Activated naive CD4-positive, alpha-beta T cell treated with anti-CD3 and anti-CD28 coated beads for 36 hours (primary cell): ENCODE data around the gene RMND5A. TPM values are rescaled to one million over a fixed set of nuclear protein-coding genes. Genes with fewer than 3 reads are reported as not detected.
"Not testable (repeated sequence)": the region's sequence is repeated elsewhere in the genome, so short reads cannot be mapped to it uniquely, and the experiment has no call there.

Source experiments
- CTCF ChIA-PET: fragments of 350-600 bp; sonication (Branson Sonifier 250); formaldehyde crosslinking; loops from one replicate; lab custom pipeline; 2021; ENCODE audit warnings: antibody characterized with exemption; lab: Charles Lee
- DNase-seq: peaks from one replicate; pipeline ENCODE4 v3.0.0-alpha.2; 2020
- H3K27ac Mint-ChIP-seq: one replicate; pipeline ENCODE4 v1.8.0; 2021; ENCODE audit warnings: mild to moderate bottlenecking, mixed read lengths
- H3K27me3 Mint-ChIP-seq: one replicate; pipeline ENCODE4 v1.8.0; 2021; ENCODE audit warnings: low read depth, mixed read lengths
- H3K36me3 Mint-ChIP-seq: one replicate; pipeline ENCODE4 v1.8.0; 2021; ENCODE audit warnings: low read depth, mixed read lengths
- H3K4me1 Mint-ChIP-seq: one replicate; pipeline ENCODE4 v1.8.0; 2021; ENCODE audit warnings: low read depth, mixed read lengths
- H3K4me3 Mint-ChIP-seq: one replicate; pipeline ENCODE4 v1.8.0; 2021; ENCODE audit warnings: mild to moderate bottlenecking, moderate library complexity, mixed read lengths
- H3K9me3 Mint-ChIP-seq: one replicate; pipeline ENCODE4 v1.8.0; 2021; ENCODE audit warnings: mixed read lengths
- intact Hi-C: fragments of 100-400 bp; cut with micrococcal nuclease; formaldehyde crosslinking; loops from one replicate; pipeline ENCODE4 v1.15.1; 2023
- total RNA-seq, 2 experiments: library from RNA; stranded (reverse); gene quantifications; one replicate each; pipeline ENCODE4 v1.2.3, GENCODE V29; 2021

RMND5A gene
- total RNA-seq, 2 experiments from 2014 or later: 38.0 to 38.4 TPM

GRCh38 chr2:86695053-86695691, 24.9 kb upstream of the RMND5A start:
- CTCF ChIA-PET: no interaction called here
- DNase-seq: peak; percentile 12
- intact Hi-C loops: no loop called here
- no peaks in the 10 kb centered on the region for H3K27me3 Mint-ChIP-seq
- no peak overlapping the region for H3K4me3 Mint-ChIP-seq
- no peak overlapping the region for H3K27ac Mint-ChIP-seq
- H3K9me3 Mint-ChIP-seq: peaks cover 23% of the 10 kb centered on the region
- H3K36me3 Mint-ChIP-seq: peaks cover 6% of the 10 kb centered on the region
- H3K4me1 Mint-ChIP-seq: peaks cover 8% of the 10 kb centered on the region

GRCh38 chr2:86697551-86698104, 22.5 kb upstream of the RMND5A start:
- H3K9me3 Mint-ChIP-seq: peaks cover 23% of the 10 kb centered on the region
- no peak for DNase-seq
- H3K36me3 Mint-ChIP-seq: peaks cover 6% of the 10 kb centered on the region
- peaks cover 8% of the 10 kb centered on the region for H3K4me1 Mint-ChIP-seq
- intact Hi-C loops: no loop called here
- no peak overlapping the region for H3K27ac Mint-ChIP-seq
- no peaks in the 10 kb centered on the region for H3K27me3 Mint-ChIP-seq
- CTCF ChIA-PET: interaction anchor here (1.0 kb wide), 1 partner anchor 23 kb away, joined by 3 read pairs; no protein-coding TSS in a partner anchor
- H3K4me3 Mint-ChIP-seq: no peak overlapping the region

DNA sequence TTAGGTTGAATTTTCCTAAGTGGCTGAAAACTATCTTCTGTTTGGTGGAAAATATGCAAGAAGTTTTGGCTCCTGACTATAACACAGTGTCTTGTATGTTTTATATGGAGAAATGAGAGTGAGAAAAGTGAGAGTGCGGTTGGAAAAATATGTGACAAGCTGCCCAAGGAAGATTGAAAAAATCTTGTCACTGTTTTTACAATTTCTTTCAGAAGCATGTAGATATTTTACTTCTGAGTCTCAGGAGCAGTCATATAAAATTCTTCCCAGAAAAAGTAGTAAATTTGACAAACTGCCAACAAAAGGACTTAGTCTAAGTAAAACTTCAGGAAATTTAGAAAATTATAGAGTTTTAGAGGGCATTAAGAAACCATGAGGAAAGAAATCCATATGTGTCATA, 19.4 kb upstream of the RMND5A start:
- peaks cover 8% of the 10 kb centered on the region for H3K4me1 Mint-ChIP-seq
- no peak for DNase-seq
- CTCF ChIA-PET: no interaction called here
- no peak overlapping the region for H3K27ac Mint-ChIP-seq
- no peaks in the 10 kb centered on the region for H3K36me3 Mint-ChIP-seq
- peaks cover 2% of the 10 kb centered on the region for H3K9me3 Mint-ChIP-seq
- no peak overlapping the region for H3K4me3 Mint-ChIP-seq
- intact Hi-C loops: no loop called here
- H3K27me3 Mint-ChIP-seq: no peaks in the 10 kb centered on the region

DNA sequence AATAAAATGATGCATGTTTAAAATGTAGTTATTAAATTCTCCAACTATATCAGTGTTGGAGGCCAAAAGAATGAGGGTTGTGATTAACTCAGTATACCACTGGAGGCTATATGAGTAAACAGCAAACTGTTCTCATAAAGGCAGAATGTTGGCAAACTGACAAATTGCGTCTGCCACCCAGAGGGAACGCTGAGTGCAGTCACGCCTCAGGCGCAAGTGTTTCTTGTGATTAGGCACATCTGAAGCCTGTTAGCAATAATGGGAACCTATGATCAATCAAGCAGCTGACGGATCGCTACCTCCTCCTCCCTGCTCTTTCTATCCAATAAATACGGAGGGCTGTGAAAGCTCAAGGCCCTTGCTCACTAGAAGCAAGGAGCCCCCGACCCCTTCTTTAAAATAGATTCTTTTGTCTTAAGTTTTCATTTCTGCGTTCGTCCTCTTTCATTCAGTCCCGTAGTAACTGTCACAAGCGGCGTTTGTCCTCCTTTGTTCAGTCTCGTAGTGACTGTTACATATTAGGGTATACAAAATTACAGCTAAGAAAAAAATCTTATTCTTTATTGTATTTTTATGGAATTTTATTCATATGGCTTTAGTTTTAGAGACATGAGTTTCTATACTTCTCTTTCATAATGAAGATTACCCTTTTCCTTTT, 16.3 kb upstream of the RMND5A start:
- DNase-seq: no peak
- intact Hi-C loops: no loop called here
- CTCF ChIA-PET: interaction anchor here (0.7 kb wide), 1 partner anchor 1397 kb away, joined by 7 read pairs; no protein-coding TSS in a partner anchor
- no peaks in the 10 kb centered on the region for H3K36me3 Mint-ChIP-seq
- no peak overlapping the region for H3K4me3 Mint-ChIP-seq
- H3K4me1 Mint-ChIP-seq: no peaks in the 10 kb centered on the region
- peaks cover 1% of the 10 kb centered on the region for H3K27me3 Mint-ChIP-seq
- H3K9me3 Mint-ChIP-seq: no peaks in the 10 kb centered on the region
- no peak overlapping the region for H3K27ac Mint-ChIP-seq

GRCh38 chr2:86704459-86704971, 15.6 kb upstream of the RMND5A start:
- Mint-ChIP-seq H3K9me3 (no peaks in the 10 kb centered on the region), H3K36me3 (no peaks in the 10 kb centered on the region), H3K4me1 (no peaks in the 10 kb centered on the region), H3K4me3 (no peak overlapping the region), H3K27ac (no peak overlapping the region), H3K27me3 (peaks cover 1% of the 10 kb centered on the region)
- CTCF ChIA-PET: interaction anchor here (0.5 kb wide), 1 partner anchor 258 kb away, joined by 3 read pairs; no protein-coding TSS in a partner anchor
- intact Hi-C loops: no loop called here
- DNase-seq: no peak

DNA sequence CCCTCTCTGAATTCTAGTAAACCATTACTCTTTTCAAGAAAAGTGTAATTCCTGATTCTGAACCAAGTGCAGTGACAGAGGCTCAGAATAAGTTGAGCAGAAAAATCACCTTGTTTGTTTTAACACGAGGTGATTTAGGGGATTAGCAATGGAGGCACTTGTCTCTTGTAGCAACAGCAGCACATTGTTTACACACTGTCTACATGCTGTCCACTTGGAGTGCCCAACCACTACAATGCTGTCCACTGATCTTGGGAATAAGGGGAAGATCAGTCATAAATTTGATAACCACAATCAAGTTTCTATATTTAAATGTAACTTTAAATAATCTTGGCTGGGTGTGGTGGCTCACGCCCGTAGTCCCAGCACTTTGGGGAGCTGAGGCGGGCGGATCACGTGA, 13.9 kb upstream of the RMND5A start:
- Mint-ChIP-seq H3K27ac (no peak overlapping the region), H3K4me3 (no peak overlapping the region), H3K36me3 (no peaks in the 10 kb centered on the region), H3K27me3 (peaks cover 1% of the 10 kb centered on the region), H3K4me1 (no peaks in the 10 kb centered on the region), H3K9me3 (peaks cover 2% of the 10 kb centered on the region)
- intact Hi-C loops: no loop called here
- DNase-seq: no peak
- CTCF ChIA-PET: no interaction called here

GRCh38 chr2:86706935-86707334, 13.2 kb upstream of the RMND5A start:
- H3K27me3 Mint-ChIP-seq: peaks cover 1% of the 10 kb centered on the region
- H3K4me1 Mint-ChIP-seq: no peaks in the 10 kb centered on the region
- H3K9me3 Mint-ChIP-seq: peaks cover 2% of the 10 kb centered on the region
- intact Hi-C loops: no loop called here
- H3K27ac Mint-ChIP-seq: no peak overlapping the region
- DNase-seq: no peak
- no peak overlapping the region for H3K4me3 Mint-ChIP-seq
- CTCF ChIA-PET: no interaction called here
- no peaks in the 10 kb centered on the region for H3K36me3 Mint-ChIP-seq

GRCh38 chr2:86708126-86708525, 12.0 kb upstream of the RMND5A start:
- DNase-seq, intact Hi-C loops, H3K9me3 Mint-ChIP-seq, H3K27ac Mint-ChIP-seq, H3K36me3 Mint-ChIP-seq, H3K27me3 Mint-ChIP-seq, H3K4me1 Mint-ChIP-seq, CTCF ChIA-PET, H3K4me3 Mint-ChIP-seq: not testable (repeated sequence)

GRCh38 chr2:86714579-86715173, 5.4 kb upstream of the RMND5A start:
- H3K4me3 Mint-ChIP-seq, intact Hi-C loops, CTCF ChIA-PET, H3K27ac Mint-ChIP-seq, DNase-seq, H3K36me3 Mint-ChIP-seq, H3K9me3 Mint-ChIP-seq, H3K4me1 Mint-ChIP-seq, H3K27me3 Mint-ChIP-seq: not testable (repeated sequence)

DNA sequence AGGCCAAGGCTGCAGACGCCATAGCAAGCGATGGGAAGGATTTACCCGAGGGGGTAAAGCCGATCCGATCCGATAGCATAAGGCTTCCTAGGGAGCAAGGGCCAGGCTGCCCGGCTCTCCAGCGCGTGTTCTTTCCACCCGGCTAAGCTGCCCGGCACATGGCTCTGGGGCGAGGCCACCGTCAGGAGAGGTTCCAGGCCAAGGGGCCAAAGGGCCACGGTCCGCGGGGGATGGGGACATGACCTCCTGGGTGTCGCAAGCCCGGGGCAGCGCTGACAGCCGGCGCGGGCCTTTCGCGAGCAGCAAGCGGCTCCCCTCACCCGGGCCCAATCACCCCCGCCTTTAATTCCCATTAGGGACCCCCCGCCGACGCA, 841 bp upstream of the RMND5A start:
- intact Hi-C loops, H3K4me3 Mint-ChIP-seq, H3K9me3 Mint-ChIP-seq, CTCF ChIA-PET, H3K27me3 Mint-ChIP-seq, DNase-seq, H3K27ac Mint-ChIP-seq, H3K4me1 Mint-ChIP-seq, H3K36me3 Mint-ChIP-seq: not testable (repeated sequence)

DNA sequence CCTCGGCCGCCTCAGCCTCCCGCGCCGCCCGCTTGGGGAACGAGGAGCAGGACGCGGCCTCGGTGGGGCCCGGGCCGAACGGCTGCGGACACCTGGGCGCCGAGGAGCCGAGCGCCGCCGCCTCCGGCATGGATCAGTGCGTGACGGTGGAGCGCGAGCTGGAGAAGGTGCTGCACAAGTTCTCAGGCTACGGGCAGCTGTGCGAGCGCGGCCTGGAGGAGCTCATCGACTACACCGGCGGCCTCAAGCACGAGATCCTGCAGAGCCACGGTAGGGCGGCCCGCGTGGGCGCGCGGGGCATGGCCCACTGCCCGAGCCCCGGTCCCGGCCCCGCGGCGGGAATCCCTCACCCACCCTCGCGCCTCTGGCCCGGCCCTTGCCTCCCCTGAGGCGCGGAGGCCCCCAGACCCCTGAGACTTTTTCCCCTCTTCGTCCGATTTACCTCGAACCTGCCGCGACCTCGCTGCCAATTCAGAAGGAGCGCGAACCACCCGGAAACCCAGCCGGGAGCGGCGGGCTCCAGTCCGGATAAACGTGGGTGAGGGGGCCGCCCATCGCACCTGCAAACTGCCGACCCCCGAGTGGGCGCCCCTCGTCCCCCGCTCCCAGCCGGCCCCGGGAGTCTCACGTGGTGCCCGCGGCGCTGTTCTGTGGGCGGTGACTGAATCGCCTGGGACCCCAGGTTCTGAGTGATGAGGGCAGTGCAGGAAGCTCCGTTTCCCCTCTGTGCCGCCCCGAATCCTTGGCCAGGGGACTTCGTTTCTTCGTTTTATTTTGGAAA, 639 bp downstream of the RMND5A start:
- intact Hi-C loops, H3K27me3 Mint-ChIP-seq, H3K9me3 Mint-ChIP-seq, H3K36me3 Mint-ChIP-seq, CTCF ChIA-PET, H3K4me1 Mint-ChIP-seq: not testable (repeated sequence)
- peak overlapping the region; percentile 83 for H3K27ac Mint-ChIP-seq
- peak overlapping the region; percentile 78 for H3K4me3 Mint-ChIP-seq
- DNase-seq: peak; percentile 56

- CTCF ChIA-PET, intact Hi-C loops, H3K4me3 Mint-ChIP-seq, H3K36me3 Mint-ChIP-seq, DNase-seq, H3K9me3 Mint-ChIP-seq, H3K27me3 Mint-ChIP-seq, H3K27ac Mint-ChIP-seq: not testable (repeated sequence)
- peaks cover 13% of the 10 kb centered on the region for H3K4me1 Mint-ChIP-seq
Measured at GRCh38 chr2:86725706-86726105, 5.6 kb downstream of the RMND5A start.
